Spleen (tissue), 11 donors: ENCODE measurements around the gene ZMYM2. TPM values are rescaled to one million over a fixed set of nuclear protein-coding genes. Genes with fewer than 3 reads are reported as not detected.

Experiments
- DNase-seq: peaks from one replicate; pipeline ENCODE4 v3.0.0-alpha.2; 2020
- H3K27ac ChIP-seq, 8 donors: fragments of 200-600 bp; sonication (generic) in 7 of 8; 1 replicate in 4 of 8; 2 replicates in 4 of 8; pipeline versions ENCODE4 v1.5.0 to v1.8.0; 2016 to 2021; ENCODE audit warnings: inconsistent platforms in 4 of 8, mild to moderate bottlenecking in 4 of 8, moderate library complexity in 1 of 8
- H3K27me3 ChIP-seq, 7 donors: fragments of 200-600 bp; sonication (generic) in 6 of 7; replicated peaks in 1 of 7; 1 replicate in 4 of 7; 2 replicates in 3 of 7; pipeline versions ENCODE4 v1.5.0 to v1.8.0; 2016 to 2021; ENCODE audit warnings: inconsistent platforms in 3 of 7, mild to moderate bottlenecking in 1 of 7
- H3K36me3 ChIP-seq, 6 donors: fragments of 200-600 bp; sonication (generic) in 5 of 6; 1 replicate in 4 of 6; 2 replicates in 2 of 6; pipeline versions ENCODE4 v1.5.0 to v1.8.0; 2016 to 2021; ENCODE audit warnings: inconsistent platforms in 2 of 6
- H3K4me1 ChIP-seq, 6 donors: fragments of 200-600 bp; sonication (generic) in 5 of 6; 1 replicate in 3 of 6; 2 replicates in 3 of 6; pipeline versions ENCODE4 v1.5.0 to v1.8.0; 2016 to 2021; ENCODE audit warnings: inconsistent platforms in 3 of 6
- H3K4me3 ChIP-seq, 8 donors: fragments of 200-600 bp; sonication (generic) in 7 of 8; 1 replicate in 4 of 8; 2 replicates in 4 of 8; pipeline versions ENCODE4 v1.5.0 to v1.8.0; 2016 to 2021; ENCODE audit warnings: inconsistent platforms in 4 of 8, mild to moderate bottlenecking in 4 of 8, moderate library complexity in 2 of 8
- H3K9me3 ChIP-seq, 8 donors: fragments of 200-600 bp; sonication (generic) in 7 of 8; 1 replicate in 4 of 8; 2 replicates in 4 of 8; pipeline versions ENCODE4 v1.5.0 to v1.8.0; 2016 to 2021; ENCODE audit warnings: inconsistent platforms in 4 of 8
- POLR2A ChIP-seq, 3 donors: fragments of 450-650 bp; IDR thresholded peaks; one replicate each; pipeline ENCODE4 v1.5.1; 2017; ENCODE audit warnings: antibody characterized with exemption in 3 of 3, mild to moderate bottlenecking in 1 of 3
- POLR2AphosphoS5 ChIP-seq, 3 donors: sonication (generic); formaldehyde crosslinking; IDR thresholded peaks; one replicate each; pipeline ENCODE4 v1.5.1; 2017; ENCODE audit warnings: antibody characterized with exemption in 3 of 3
- WGBS, 5 donors: extraction: QIAGEN DNeasy Blood & Tissue Kit in 3 of 5; methylation state at CpG; one replicate each; pipeline versions ENCODE4 v1.1.5 to v1.1.7; 2013 to 2018; 5-methylcytosine and 5-hydroxymethylcytosine counted together
- intact Hi-C: fragments of 100-400 bp; cut with DNase I; formaldehyde crosslinking; loops from one replicate; pipeline ENCODE4 v1.15.0; 2023; ENCODE audit warnings: low total_unique reads
- polyA plus RNA-seq, 3 donors: library from polyadenylated mRNA; stranded (reverse); fragments of 200-250 nt; gene quantifications; one replicate each; pipeline ENCODE4 v1.2.1, GENCODE V29; 2013
- total RNA-seq, 7 donors: library from RNA; depleted of rRNA in 3 of 7; stranded (reverse); fragments of >200 nt in 3 of 7; fragmentation: NEBNext Ultra II Directional in 4 of 7; extraction: Animal tissue kit (Norgen Biotek cat#: 25700) in 4 of 7; gene quantifications; one replicate each; pipeline versions ENCODE4 v1.1.0 to v1.2.1, GENCODE V29; 2016 to 2021
- TF ChIP-seq, protein P1 (sequence below), 11 experiments: fragments of 200-600 bp in 7 of 11; fragments of 450-650 bp in 4 of 11; sonication (generic) in 4 of 11; IDR thresholded peaks in 8 of 11; conservative IDR thresholded peaks in 3 of 11; 1 replicate in 7 of 11; 2 replicates in 4 of 11; pipeline versions ENCODE4 v1.4.0 to v1.8.0; 2016 to 2021; ENCODE audit warnings: antibody characterized with exemption in 11 of 11, inconsistent platforms in 4 of 11, mild to moderate bottlenecking in 1 of 11
- donor health status: healthy with polysubstance abuse.
- donor health status: DM: no; HTN: no; CAD: no; lungs with moderate emphysema.
- donor health status: DM: no; HTN: no; CAD: no.
- donor health status: Bipolar disorder and iron deficiency.
- donor health status: healthy.
- donor health status: DM: no; HTN: no; CAD: no.
- donor health status: DM: yes; HTN: yes; CAD: no.

The ZMYM2 gene
- total and polyA plus RNA-seq, 10 donors, result 17.8 to 125 (median 94.6) TPM

GRCh38 chr13:19957320-19958154 is 990 bp upstream of the ZMYM2 start:
- TF ChIP-seq POLR2AphosphoS5 (IDR thresholded peaks at IDR 0.05), result peak; percentile 81 to 87 (median 86)
- TF ChIP-seq, protein P1, sequence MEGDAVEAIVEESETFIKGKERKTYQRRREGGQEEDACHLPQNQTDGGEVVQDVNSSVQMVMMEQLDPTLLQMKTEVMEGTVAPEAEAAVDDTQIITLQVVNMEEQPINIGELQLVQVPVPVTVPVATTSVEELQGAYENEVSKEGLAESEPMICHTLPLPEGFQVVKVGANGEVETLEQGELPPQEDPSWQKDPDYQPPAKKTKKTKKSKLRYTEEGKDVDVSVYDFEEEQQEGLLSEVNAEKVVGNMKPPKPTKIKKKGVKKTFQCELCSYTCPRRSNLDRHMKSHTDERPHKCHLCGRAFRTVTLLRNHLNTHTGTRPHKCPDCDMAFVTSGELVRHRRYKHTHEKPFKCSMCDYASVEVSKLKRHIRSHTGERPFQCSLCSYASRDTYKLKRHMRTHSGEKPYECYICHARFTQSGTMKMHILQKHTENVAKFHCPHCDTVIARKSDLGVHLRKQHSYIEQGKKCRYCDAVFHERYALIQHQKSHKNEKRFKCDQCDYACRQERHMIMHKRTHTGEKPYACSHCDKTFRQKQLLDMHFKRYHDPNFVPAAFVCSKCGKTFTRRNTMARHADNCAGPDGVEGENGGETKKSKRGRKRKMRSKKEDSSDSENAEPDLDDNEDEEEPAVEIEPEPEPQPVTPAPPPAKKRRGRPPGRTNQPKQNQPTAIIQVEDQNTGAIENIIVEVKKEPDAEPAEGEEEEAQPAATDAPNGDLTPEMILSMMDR (IDR thresholded peaks at IDR 0.05 in 8 of 11, conservative IDR thresholded peaks at IDR 0.05 in 3 of 11), result peak; percentile 68 to 95 (median 85)
- peak in 1 of 3 donors; percentile 27 for TF ChIP-seq POLR2A (IDR thresholded peaks at IDR 0.05)
- peaks cover 22 to 40% (median 33%) of the 10 kb centered on the region in 6 donors for H3K4me1 ChIP-seq
- peak overlapping the region; percentile 97 to 100 (median 99) for H3K27ac ChIP-seq
- no peaks in the 10 kb centered on the region for H3K27me3 ChIP-seq
- DNase-seq, result peak; percentile 94
- WGBS, 5 donors, result 0 to 2% (median 1%) methylated on average over 28 to 65 of the region's 65 CpGs
- intact Hi-C loops, result no loop called here
- no peaks in the 10 kb centered on the region for H3K9me3 ChIP-seq
- H3K4me3 ChIP-seq, result peak overlapping the region; percentile 77 to 91 (median 84)
- H3K36me3 ChIP-seq, result peaks cover 0 to 18% (median 3%) of the 10 kb centered on the region in 6 donors

- Histone ChIP-seq H3K27ac (peak overlapping the region; percentile 97 to 100 (median 99)), H3K4me3 (peak overlapping the region; percentile 77 to 91 (median 84)), H3K27me3 (no peaks in the 10 kb centered on the region), H3K4me1 (peaks cover 26 to 58% (median 50%) of the 10 kb centered on the region in 6 donors), H3K9me3 (no peaks in the 10 kb centered on the region), H3K36me3 (peaks cover 0 to 35% (median 3%) of the 10 kb centered on the region in 6 donors)
- TF ChIP-seq, protein P1 (IDR thresholded peaks at IDR 0.05 in 8 of 11, conservative IDR thresholded peaks at IDR 0.05 in 3 of 11), result peak in 7 of 11 experiments; percentile 13 to 54 (median 25)
- TF ChIP-seq POLR2A (IDR thresholded peaks at IDR 0.05) (no peak), POLR2AphosphoS5 (IDR thresholded peaks at IDR 0.05) (peak in 1 of 3 donors; percentile 3)
- intact Hi-C loops, result no loop called here
- peak; percentile 94 for DNase-seq
- WGBS, 5 donors, result 0 to 1% (median 0%) methylated on average over 10 to 61 of the region's 61 CpGs
Measured at GRCh38 chr13:19959141-19959830, 759 bp downstream of the ZMYM2 start.

DNA sequence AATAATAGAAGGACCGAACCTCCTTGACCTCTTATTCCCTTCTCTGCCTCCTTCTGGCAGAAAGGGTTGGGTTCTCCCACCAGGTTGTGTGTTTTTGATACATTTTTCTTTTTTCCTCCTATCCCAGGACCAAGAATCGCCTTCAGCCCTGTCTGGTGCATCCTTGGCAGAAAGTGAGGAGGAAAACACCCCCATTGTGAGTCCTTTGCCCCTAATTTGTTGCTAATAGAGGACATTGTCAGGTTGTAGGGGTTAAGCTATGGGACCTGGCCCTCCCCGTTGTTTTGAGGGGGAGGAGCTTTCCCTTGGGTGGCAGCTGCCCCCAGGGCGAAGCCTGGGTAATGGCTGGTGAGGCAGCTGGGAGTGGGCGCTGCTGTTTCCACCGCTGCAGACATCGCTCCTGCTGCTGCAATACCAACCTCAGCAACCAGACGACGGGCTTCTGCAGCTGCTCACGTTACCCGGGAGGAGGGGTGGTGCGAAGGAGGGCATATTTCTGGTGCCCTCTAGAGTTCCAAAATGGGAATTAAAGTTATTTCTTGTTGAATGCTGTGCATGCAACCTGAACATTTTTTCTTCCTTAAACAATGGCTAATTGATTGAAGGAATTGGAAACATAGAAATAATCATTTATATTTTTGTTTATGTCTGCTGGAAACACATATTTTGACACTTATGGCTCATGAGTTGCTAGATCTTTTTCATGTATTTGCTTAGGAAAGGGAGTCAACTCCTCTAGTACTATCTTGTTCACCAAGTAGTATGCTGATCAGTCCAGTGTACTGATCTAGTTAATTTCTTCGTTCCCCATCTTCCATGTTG is 1.5 kb downstream of the ZMYM2 start:
- peak; percentile 96 for DNase-seq
- no peaks in the 10 kb centered on the region for H3K9me3 ChIP-seq
- peak overlapping the region; percentile 97 to 100 (median 99) for H3K27ac ChIP-seq
- WGBS, 5 donors, result 3 to 5% (median 4%) methylated on average over 13 of the region's 13 CpGs
- no peaks in the 10 kb centered on the region for H3K27me3 ChIP-seq
- peaks cover 0 to 38% (median 3%) of the 10 kb centered on the region in 6 donors for H3K36me3 ChIP-seq
- H3K4me3 ChIP-seq, result peak overlapping the region; percentile 77 to 91 (median 84)
- H3K4me1 ChIP-seq, result peaks cover 26 to 64% (median 57%) of the 10 kb centered on the region in 6 donors
- TF ChIP-seq POLR2AphosphoS5 (IDR thresholded peaks at IDR 0.05) (peak; percentile 84 to 89 (median 87)), POLR2A (IDR thresholded peaks at IDR 0.05) (peak in 1 of 3 donors; percentile 45)
- TF ChIP-seq, protein P1 (IDR thresholded peaks at IDR 0.05 in 8 of 11, conservative IDR thresholded peaks at IDR 0.05 in 3 of 11), result peak; percentile 84 to 94 (median 92)
- intact Hi-C loops, result no loop called here
